Erythroblast (primary cell): ENCODE measurements around the gene SMIM20.

Experiments
- GATA1 ChIP-seq: IDR thresholded peaks from 2 replicates; pipeline ENCODE4 v1.6.1; 2011; ENCODE audit warnings: low read depth, mild to moderate bottlenecking, control low read depth, low read length, moderate library complexity
- POLR2A ChIP-seq: IDR thresholded peaks from 2 replicates; pipeline ENCODE4 v1.6.1; 2011; ENCODE audit warnings: mild to moderate bottlenecking, low read length

- TF ChIP-seq POLR2A = no peak
- TF ChIP-seq GATA1 = no peak
These were observed 36.7 kb downstream of the SMIM20 start for GRCh38 chr4:25950461-25951389.
